NOMO-1 treated with dmso at 0.1 percent for 144 hours (cell line): Measurements from ENCODE around the gene HPCAL1.

ENCODE experiments used
- DNase-seq: peaks from one replicate; lab custom pipeline; 2025; ENCODE audit not compliant: unreplicated experiment; lab: John Stamatoyannopoulos, UW

The HPCAL1 gene

GRCh38 chr2:10322973-10323372 lies 20.3 kb downstream of the HPCAL1 start:
- no peak for DNase-seq

- no peak for DNase-seq
These were observed 20.8 kb downstream of the HPCAL1 start for GRCh38 chr2:10323535-10323934.

DNA sequence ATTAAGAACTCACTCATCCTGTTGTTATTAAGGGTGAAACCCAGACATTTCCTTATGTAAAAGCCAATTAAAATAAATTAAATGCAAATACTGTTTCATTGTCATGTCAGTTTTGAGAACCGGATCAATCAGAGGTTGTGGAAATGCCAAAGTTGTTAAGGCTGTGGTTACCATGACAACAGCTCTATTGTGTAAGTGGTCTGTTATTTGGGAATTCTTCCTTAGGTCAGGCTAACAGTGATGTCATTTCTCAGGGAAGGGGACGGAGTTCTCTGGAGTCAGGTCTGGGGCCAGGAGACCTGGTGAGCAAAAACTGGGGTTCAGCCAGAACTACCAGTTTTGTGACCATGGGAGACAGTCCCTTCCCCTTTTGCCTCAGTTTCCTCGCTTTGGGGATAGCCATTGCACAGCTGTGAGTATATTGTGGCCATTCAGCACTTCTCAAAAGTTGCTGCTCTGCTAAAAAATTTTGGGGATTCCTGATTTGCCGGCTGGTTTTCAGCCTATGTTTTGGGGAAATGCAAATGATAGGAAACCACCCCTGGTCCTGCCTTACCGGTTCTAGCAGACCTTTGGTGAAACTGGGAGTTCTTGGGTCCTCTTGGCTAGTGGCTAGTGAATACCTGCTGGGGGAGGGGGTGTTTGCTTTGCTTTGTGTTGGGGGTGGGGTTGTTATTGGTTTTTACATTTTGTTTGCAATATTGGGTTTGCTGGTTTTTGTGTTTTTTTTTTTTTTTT lies 21.6 kb downstream of the HPCAL1 start:
- DNase-seq: no peak

DNA sequence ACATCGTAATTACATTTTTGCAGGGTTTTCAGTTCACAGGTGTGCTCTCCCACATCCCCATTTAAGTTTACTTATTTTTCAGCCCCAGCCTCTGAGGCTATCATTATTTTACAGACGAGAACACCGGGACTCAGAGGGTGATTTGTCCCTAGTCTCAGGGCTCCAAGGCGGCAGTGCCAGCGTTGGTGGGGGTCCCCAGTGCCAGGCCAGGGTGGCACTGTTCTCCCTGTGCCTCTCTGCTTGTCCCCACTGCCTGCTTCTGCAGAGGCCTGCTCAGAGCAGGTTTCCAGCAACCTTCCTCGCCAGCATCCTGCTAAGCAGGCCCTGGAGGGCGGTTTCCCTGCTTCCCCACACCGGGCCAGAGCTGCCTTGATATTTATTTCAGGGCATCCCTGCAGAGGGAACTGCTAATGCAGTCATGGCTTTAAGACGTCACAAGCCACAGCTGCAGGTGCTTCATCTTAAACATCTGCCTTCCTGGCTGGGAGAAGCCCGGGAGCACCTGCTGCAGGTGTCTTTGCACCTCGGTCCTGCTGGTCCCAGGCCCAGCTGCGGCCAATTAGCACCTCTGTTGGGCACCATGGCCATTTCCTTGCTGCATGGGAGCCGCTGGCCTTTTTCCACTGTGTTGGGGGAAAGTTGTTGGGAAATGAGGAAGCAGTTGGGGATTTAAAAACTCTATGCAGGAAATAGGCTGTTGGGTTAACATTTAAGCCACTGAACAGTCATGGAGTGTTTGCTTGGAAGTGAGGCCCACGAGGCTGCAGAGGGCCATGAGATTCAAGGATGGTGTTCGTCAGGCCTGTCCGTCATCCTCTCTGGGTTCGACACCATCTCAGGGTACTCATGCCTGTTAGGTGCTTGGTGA lies 22.8 kb downstream of the HPCAL1 start:
- no peak for DNase-seq

DNA sequence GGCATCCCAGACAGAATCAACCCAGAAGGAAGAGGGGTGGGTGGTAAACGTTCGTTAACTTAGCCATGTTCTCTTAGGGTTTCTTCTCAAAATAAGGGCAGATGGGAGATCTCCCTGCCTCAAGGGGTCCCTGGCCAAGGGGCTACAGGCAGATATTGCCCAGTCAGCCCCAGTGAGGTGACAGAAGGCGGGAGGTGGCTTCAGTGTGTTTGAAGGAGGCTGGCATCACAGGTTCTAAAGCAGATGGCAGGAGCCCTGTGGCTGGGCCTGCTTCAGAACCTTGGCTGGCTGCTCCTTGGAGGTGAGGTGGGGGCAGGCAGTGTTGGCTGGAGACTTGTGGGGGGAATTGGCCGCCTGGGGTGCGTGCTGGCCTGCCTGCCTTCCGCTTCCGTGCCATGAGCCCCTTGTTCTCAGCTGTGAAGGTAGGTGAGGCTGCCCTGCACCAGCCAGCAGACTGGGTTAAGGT lies 23.5 kb downstream of the HPCAL1 start:
- DNase-seq: no peak

- no peak for DNase-seq
These were observed 24.2 kb downstream of the HPCAL1 start for GRCh38 chr2:10326707-10327594.

DNA sequence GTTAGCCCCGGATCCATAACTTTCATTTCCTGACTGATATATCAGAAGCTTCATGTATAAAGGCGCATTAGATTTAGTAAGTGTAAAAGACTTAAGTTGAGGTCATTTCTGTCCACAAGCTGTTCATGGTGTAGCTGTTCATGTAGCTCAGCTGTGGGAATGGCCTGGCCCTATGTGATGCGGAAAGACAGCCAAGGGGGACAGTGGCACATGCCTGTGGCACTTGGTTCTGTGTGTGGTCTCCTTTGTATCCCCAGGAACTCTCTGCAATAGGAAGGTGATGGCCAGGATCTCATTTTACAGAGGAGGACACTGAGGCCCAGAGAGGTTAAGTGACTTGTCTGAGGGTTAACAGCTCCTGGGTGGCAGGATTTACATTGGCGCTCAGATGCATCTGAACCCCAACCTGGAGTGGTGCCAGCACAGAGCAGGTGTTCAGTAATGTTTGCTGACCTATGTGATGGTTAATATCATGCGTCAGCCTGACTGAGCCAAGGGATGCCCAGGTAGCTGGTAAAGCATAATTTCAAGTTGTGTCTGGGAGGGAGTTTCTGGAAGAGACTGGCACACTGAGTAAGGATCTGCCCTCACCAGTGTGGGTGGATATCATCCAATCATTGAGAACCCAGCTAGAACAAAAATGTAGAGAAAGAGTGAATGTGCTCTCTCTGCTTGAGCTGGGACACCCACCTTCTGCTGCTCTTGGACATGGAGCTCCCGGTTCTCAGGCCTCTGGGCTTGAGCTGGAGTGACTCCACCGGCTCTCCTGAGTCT lies 25.4 kb downstream of the HPCAL1 start:
- DNase-seq: no peak

- no peak for DNase-seq
These were observed 26.2 kb downstream of the HPCAL1 start for GRCh38 chr2:10328670-10329579.

- DNase-seq: no peak
These were observed 26.8 kb downstream of the HPCAL1 start for GRCh38 chr2:10329580-10329879.

DNA sequence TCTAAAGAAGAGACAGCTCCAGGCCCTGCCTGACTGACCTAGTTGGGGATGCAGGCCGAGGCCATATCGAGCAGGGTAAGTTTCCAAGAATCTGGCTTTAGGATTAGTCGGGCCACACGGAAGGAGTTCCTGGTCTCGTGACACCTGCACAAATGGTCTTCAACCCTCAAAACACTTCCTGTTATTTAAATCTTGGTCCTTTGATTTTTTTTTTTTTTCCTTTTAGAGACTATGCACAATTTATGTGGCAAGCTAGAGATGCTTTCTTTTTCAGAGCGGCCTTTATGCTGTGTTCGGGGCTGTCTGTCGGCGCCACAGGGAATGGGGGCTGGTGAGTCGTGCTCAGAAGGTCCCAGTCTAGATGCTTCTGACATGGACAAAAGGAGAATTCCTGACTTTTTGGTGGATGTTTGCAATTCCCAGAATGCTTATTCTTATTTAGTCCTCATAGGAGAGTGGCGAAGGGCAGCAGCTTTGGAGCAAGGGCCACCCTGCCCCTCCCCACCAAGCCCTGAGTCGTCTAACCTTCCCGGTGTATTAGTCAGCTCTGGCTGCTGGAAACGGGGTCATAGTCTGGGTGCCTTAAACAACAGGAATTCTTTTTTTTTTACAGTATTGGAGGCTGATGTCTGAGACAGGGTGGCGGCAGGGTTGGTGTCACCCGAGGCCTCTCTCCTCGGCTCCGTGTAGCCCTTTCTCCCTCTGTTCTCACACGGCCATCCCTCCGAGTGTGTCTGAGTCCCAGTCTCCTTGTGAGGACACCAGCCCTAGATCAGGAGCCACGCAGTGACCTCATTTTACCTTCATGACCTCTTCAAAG lies 27.4 kb downstream of the HPCAL1 start:
- DNase-seq: no peak

DNA sequence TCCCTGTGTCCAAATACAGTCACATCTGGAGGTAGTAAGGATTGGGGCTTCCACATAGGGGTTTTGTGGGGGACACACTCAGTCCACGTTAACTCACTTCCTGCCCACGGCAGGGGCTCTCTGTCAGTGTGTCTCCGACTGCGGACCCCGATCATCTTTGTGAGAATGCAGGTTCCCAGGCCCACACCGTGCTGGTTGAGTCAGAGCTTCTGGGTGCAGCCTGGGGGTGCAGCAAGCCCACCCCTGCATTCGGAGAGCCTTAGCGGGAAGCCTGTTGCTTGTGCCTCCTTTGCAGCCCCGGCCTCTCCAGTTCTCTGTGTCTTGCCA lies 28.0 kb downstream of the HPCAL1 start:
- no peak for DNase-seq

DNA sequence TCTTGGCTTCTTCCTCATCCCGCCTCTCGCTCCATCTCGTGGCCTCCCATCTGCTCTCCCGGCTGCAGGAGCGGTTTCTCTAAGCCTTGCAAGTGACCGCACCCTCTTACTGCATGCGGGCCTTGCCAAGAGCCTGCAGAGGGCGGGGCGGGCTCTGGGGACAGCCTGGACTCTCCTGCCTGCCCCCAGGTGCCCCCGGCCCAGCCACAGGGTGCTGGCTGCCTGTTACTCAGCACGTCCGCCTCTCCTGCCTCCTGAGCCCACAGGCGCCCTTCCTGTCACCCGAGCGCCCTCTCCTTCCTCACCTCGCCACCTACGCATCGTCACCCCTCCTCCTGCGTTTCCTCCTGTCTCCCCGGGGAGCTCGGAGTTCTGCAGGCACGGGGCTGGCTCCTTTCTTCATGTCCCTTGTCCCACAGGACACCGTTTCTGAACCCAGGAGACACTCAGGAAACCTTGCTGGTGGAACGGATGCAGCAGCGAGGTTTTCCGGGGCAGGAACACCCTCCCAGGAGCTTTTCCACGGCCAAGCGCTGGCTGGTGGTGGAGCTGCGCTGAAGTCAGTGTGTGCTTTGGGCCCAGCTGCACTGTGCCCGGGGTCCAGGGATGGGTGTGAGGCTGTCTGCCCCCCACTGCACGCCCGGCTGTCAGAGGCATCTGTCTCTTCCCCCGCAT lies 28.5 kb downstream of the HPCAL1 start:
- peak; percentile 75 for DNase-seq

DNA sequence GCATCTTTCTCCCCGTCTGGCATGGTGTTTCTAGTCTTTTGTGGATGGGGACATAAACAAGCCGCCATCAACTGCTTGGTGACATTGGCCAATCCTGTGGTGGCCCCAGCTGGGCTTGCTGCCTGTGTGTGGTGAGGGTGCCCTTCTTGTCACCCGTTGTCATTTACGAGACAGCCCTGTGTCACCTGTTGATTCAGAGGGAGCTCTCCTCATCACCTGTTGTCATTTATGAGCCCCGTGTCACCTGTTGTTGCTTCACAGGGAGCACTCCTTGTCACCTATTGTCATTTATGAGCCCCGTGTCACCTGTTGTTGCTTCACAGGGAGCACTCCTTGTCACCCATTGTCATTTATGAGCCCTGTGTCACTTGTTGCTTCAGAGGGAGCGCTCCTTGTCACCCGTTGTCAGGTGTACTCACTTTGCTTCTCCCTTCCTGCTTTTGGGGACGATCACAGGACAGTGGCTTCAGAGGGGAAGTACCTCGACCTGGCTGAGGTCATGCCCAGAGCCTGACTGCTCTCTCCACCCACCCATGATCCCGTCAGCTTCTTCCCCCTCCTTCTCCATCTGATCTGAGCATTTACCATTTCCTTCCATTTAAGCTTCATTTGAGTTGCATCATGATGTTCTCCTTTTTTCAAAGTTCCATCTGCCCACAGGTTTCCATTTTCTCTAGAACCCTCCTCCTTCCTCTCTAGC lies 29.1 kb downstream of the HPCAL1 start:
- DNase-seq: peak; percentile 94

DNA sequence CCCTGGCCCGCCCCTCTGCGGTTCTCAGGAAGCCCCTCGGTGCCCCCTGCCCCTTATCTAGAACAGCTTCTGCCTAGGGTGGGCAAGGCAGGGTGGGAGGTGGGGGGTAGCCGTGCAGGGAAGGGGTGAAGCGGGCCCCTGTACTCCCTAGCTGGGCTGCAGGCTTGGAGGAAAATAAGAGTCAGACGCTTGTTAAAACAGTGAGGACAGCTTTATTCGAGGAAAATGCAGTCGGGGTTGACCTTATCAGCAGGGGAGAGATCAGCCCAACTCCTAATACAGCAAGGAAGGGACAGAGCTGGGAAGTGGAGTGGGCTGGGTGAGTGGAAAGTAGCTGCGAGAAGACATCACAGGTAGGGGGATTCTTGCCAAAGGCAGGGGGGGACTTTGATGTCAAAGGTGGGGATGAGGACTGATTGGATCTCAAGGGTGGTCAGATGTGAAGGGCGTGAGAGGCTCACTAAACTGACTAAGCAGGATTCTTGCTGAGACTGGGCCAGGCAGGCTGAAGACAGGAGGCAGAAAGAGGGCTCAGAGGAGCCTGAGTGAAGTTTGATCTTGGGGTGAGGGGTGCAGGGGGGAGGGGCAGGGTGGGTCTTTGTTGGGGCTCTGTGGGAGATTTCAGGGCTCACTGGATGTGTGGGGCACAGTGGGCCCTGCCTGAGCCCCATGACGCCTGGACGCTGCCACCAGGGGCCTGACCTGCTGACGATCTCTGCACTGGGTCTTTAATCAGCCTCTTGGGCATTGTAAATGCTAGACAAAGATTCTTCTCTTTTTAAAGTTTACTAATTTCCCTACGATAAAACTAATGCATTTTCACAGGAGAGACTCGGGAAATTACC lies 29.9 kb downstream of the HPCAL1 start:
- no peak for DNase-seq

GRCh38 chr2:10333247-10333613 lies 30.5 kb downstream of the HPCAL1 start:
- peak; percentile 24 for DNase-seq

DNA sequence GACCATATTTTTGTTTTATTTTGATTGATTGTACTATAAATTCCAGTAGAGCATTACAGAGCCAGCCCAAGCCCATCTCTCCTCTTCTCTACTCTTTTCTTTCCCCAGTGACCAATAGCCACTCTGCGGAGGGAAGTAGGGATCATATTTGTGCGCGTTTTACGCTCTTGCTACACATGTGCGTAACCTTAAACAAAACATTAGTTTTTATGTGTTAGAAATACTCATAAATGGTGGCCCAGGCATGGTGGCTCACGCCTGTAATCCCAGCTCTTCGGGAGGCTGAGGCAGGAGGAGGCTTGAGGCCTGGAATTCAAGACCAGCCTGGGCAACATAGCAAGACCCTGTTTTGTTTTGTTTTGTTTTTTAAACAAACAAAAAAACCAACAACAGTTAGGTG lies 31.3 kb downstream of the HPCAL1 start:
- no peak for DNase-seq
